HG03520 (cell line): ENCODE measurements around the gene RPL38.

Experiments
- ATAC-seq: cut with Tn5 transposase; IDR thresholded peaks from one replicate; pipeline ENCODE4 v1.9.1; 2021; ENCODE audit warnings: mild to moderate bottlenecking, moderate library complexity; ENCODE audit not compliant: unreplicated experiment

RPL38 gene

GRCh38 chr17:74206332-74206818, 2.9 kb downstream of the RPL38 start:
- no peak for ATAC-seq

- ATAC-seq, result no peak
Measured at GRCh38 chr17:74210191-74211140, 7.0 kb downstream of the RPL38 start.

GRCh38 chr17:74211141-74211911, 7.8 kb downstream of the RPL38 start:
- no peak for ATAC-seq

- no peak for ATAC-seq
Measured at GRCh38 chr17:74211912-74212208, 8.4 kb downstream of the RPL38 start.

DNA sequence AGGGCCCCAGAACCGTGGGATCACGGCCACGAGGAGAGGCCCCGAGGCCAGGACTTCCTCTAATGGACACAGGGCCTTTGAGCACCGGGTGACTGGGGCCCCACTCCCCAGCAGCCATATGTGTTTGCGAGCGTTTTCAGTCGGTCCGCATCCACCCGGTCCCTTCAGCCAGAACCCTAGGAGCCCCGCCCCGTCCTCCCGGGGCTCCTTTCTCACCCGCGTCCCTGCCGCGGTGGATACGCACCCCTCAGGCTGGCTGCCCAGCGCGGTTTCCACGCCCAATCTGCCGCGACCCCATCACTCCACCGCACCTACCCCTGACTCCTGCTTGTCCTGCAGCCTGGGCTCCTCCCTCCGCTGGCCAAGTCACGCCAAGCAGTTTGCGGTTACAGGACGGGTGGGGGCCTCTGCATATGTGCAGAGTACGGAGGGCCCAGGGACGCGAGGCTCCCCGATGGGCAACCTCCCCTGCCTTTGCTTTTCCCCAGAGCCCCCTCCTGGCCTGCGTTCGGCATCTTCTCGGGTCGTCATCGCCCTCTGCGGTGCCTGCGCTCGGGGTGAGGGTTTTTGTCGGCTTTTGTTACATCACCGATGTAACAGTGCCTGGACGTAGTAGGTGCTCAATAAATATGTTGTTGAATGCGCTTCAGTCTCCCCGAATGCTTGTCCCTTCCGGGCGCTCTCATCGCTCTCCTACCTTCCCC, 8.9 kb downstream of the RPL38 start:
- ATAC-seq, result peak; percentile 5

DNA sequence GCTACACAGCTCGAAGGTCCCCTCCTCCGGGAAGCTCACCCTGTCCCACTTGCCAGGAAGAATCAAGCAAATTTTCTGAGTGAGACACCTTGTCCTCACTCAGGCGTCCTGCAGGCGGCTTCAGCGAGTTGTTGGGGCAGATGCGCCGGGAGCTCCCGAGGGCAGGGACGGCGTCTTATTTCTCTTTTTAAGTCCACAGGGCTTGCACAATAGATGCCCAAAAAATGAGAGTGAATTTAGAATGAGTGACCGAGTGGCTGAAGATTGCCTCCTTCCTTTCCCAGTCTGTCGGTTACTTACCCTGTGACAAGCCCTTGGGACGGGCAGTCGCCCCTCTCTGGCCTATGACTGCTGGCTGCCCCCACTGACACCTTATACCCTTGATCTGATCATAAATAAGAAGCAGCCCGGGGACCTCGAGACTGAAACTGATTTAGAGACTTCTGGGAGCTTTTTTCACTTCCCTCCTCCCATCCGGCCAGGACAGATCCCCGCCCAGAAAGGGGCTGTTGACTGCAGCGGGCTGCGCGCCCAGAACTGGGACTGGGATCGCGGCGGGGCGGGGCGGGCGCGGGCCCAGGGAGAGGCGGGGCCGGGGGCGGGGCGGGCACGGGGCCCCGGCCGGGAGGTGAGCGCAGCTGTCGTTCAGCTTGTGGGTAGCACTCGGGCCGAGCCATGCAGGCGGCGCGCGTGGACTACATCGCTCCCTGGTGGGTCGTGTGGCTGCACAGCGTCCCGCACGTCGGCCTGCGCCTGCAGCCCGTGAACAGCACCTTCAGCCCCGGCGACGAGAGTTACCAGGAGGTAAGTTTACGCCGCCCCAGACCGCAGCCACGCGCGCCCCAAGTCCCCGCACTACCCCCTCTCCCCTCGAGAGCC, 9.7 kb downstream of the RPL38 start, which contains the start of gene TTYH2:
Gene TTYH2 (plus strand): TSS at position 659 of the 879 bp plus-strand sequence. CDS start 17 bp downstream, at position 676.
- ATAC-seq, result peak; percentile 56

DNA sequence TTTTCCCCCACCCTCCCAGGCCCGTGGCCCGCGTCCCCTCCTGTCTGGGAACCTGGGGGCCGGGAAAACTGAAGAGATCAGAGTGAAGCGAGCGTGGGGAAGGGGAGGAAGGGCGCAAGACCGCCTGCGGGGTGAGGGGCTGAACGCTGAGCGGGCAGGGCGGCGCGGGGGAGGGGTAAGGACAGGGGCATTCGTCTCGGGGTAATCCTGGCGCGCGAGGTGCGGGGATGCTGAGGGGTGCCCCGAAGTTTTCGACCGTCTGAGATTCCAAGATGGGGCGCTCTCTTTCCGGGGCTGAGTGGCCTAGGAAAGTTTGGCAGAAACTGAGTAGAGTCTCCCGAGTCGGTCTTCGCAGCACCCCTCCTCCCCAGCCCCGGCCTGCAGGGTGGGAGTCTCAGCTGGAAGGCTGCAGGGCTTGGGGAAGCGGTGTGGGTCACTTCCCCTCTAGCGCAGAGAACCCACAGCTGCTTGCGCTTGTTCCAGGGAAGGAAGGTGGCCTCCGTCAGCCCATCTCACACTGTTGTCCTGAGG, 10.4 kb downstream of the RPL38 start:
- no peak for ATAC-seq

DNA sequence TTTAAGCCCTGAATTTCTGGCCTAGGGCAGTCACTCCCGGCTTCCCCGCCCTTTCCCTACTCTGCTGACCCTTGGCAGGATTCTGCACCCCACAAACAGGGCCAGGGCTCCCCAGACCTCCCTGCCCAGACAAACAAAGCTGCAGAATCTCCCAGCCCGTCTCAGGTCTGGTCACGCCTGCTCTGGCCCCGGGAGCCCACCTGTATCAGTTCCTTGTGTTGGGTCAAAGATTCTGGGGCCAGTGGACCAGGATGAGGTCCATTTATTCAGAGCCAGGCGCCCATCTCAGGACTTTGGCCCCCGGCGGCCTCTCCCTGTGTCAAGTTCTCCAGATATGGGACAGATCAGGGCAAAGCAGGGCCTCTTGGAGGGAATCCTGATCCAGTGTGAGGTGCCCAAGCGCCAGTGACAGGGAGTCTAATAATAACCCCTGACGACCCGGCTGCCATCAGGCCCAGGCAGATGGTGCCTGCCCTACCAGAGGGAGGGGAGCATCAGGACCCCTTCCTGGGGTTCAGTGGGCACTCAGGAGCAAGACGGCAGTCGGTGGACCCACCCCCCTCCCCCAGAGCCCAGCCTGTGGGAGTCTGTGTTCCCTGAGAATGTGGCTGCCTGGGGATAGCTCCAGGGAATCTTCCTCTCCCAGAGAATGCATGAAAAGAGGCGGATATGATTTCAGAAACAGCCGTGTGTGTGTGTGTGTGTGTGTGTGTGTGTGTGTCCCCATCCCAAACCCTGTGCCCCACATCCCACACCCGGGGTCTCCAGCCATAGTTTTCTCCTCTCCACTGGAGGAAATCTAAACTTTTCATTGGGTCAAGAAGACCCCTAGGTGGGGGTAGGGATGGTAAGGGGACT, 11.2 kb downstream of the RPL38 start:
- ATAC-seq, result no peak

DNA sequence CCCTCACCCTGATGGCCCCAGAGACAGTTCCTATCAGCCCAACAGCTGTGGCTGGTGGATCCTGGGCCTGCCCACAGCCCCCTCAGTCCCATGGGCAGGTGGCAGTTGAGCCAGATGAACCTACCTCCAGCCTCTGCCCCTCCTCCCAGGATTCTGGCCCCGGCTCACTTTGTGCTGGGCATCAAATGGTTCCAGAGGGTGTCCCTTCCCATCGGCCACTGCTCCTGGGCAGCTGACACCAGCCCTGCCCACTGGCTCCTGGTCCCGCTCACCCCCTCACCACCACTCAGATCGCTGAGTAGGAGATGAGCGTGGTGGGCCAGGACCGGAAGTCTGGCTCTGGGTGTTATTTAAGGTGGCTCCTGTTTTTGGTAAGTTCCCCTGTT, 11.9 kb downstream of the RPL38 start:
- ATAC-seq, result no peak

DNA sequence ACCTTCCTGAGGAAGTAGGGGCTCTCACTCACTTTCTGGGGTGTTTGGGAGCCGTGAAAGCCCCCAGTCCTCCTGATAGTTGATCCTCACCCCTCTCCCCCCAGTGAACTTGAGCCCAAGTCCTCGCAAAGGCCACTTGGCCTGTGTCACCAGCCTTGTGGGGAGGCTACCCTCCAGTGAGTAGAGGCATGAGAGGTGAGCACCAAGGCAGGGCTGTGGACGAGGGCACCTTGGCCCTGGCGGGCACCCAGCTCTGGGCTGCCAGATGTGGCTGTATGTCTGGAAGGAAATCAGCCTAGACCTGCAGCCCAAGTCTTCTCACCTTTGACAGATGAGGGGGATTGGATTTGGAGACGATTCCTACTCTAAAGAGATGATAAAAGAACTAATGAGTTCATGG, 13.0 kb downstream of the RPL38 start:
- no peak for ATAC-seq

DNA sequence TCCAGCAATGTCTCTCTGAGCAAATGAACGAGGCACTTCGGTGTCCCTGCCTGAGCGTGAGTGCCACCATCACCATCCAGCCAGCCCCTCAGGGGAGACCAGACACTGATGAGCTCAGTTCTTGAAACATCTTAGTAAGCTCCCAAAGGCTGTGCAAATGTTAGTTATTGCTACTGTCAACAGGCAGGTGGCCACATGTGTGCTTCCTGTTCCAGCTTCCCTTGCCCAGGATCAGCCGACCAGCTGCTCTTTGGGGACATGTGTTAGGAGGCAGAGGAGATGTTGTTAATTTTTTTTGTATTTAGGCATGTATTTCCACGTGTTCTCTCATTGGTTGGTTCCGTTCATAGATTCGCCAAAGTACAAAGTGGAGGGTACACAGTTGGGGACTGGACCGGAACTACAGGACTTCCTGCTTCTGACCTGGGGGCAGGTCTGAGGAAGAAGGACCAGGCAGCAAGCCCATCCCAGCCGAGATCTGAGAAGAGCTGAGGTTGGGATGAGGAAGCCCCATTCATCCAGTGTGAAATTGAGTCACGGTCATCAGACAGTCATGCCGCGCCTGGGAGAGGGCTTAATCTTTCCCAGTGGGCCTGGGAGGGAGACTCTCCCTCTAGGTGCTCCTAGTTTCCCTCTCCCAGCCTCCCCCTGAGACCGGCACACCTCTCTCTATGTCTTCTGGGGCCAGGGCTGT, 13.7 kb downstream of the RPL38 start:
- ATAC-seq, result no peak

GRCh38 chr17:74217888-74218287, 14.4 kb downstream of the RPL38 start:
- ATAC-seq, result no peak

GRCh38 chr17:74218436-74218835, 15.0 kb downstream of the RPL38 start:
- ATAC-seq, result no peak

- no peak for ATAC-seq
Measured at GRCh38 chr17:74219576-74220133, 16.2 kb downstream of the RPL38 start.

GRCh38 chr17:74220219-74220618, 16.7 kb downstream of the RPL38 start:
- no peak for ATAC-seq

DNA sequence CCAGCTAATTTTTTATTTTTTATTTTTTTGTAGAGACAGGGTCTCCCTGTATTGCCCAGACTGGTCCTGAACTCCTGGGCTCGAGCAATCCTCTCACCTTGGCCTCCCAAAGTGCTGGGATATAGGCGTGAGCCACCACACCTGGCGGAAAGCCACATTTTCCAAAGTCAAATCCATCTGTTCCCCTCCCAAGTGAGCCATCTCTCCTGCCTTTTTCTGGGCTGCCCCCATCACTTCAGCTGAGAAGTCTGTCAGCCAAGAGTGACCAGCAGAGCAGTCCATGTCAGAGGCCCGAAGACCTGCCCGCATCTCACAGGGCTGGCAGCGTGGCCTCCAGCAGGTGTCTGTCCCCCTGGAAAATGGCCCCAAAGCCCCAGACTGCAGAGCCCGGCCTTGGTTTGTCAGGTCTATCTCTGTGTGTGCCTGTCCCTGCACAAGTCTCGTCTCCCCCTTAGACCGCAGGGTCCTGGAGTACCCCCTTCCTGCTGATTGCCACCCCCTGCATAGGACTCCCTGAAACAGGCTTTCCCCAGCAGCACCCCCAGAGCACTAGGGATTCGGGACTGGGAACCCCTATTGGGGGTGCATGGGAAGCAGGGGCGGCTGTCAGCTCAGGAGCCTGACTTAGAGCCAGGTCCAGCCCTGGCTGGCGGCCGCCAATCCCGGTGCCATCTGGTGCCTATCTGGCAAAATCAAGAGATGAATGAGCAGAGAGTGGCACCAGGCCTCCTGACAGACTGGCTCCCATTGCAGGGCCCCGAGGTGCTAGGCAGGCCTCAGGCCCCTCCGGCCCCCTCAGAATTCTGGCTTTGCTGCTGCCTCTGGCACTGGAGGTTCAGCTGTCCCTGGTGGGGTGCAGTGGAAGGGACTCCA, 17.7 kb downstream of the RPL38 start:
- ATAC-seq, result no peak

GRCh38 chr17:74222399-74222798, 18.9 kb downstream of the RPL38 start:
- no peak for ATAC-seq
